HCT116 (cell line): Measurements from ENCODE around the gene SYMPK.

Experiments
- CBX3 ChIP-seq: IDR thresholded peaks from 2 replicates; pipeline ENCODE4 v1.6.1; 2012; ENCODE audit warnings: low read depth
- CEBPB ChIP-seq: IDR thresholded peaks from 2 replicates; pipeline ENCODE4 v1.6.1; 2012; ENCODE audit warnings: low read depth
- EZH2 ChIP-seq: fragments of 200-600 bp; sonication (generic); IDR thresholded peaks from 2 replicates; pipeline ENCODE4 v1.6.1; 2017; ENCODE audit warnings: antibody characterized with exemption, mixed run types
- POLR2A ChIP-seq: IDR thresholded peaks from 2 replicates; pipeline ENCODE4 v1.7.0; 2011; ENCODE audit warnings: borderline replicate concordance; ENCODE audit not compliant: insufficient read depth, insufficient read length; ENCODE audit errors: extremely low read depth
- SRF ChIP-seq: IDR thresholded peaks from 2 replicates; pipeline ENCODE4 v1.6.1; 2012; ENCODE audit warnings: low read depth
- TCF7L2 ChIP-seq: IDR thresholded peaks from 2 replicates; pipeline ENCODE4 v1.7.0; 2011; ENCODE audit warnings: borderline replicate concordance, inconsistent platforms; ENCODE audit not compliant: insufficient read depth, insufficient read length; ENCODE audit errors: extremely low read depth
- ZFX ChIP-seq: fragments of 450-650 bp; IDR thresholded peaks from 2 replicates; pipeline ENCODE4 v1.6.1; 2017
- ZNF274 ChIP-seq: fragments of 200-500 bp; sonication (Bioruptor generic); IDR thresholded peaks from 2 replicates; pipeline ENCODE4 v1.6.1; 2014; ENCODE audit warnings: mild to moderate bottlenecking, low read depth, low read length, inconsistent platforms
- TF ChIP-seq, protein P1 (sequence below), 3 experiments: fragments of 200-600 bp in 1 of 3; sonication (generic) in 1 of 3; IDR thresholded peaks in 2 of 3; conservative IDR thresholded peaks in 1 of 3; 2 replicates each; pipeline ENCODE4 v1.5.1; 2012 to 2017; ENCODE audit warnings: low read depth in 2 of 3, low read length in 2 of 3, antibody characterized with exemption in 1 of 3, borderline replicate concordance in 1 of 3, control low read depth in 1 of 3, mild to moderate bottlenecking in 1 of 3, mixed read lengths in 1 of 3, mixed run types in 1 of 3, moderate library complexity in 1 of 3; ENCODE audit not compliant: insufficient read depth in 1 of 3
- TF ChIP-seq, protein P2 (sequence below): IDR thresholded peaks from 2 replicates; pipeline ENCODE4 v1.6.1; 2012; ENCODE audit warnings: low read depth
- TF ChIP-seq, protein P3 (sequence below): IDR thresholded peaks from 2 replicates; pipeline ENCODE4 v1.6.1; 2011; ENCODE audit warnings: mild to moderate bottlenecking, low read length, moderate library complexity; ENCODE audit not compliant: insufficient replicate concordance; ENCODE audit errors: extremely low read depth

DNA sequence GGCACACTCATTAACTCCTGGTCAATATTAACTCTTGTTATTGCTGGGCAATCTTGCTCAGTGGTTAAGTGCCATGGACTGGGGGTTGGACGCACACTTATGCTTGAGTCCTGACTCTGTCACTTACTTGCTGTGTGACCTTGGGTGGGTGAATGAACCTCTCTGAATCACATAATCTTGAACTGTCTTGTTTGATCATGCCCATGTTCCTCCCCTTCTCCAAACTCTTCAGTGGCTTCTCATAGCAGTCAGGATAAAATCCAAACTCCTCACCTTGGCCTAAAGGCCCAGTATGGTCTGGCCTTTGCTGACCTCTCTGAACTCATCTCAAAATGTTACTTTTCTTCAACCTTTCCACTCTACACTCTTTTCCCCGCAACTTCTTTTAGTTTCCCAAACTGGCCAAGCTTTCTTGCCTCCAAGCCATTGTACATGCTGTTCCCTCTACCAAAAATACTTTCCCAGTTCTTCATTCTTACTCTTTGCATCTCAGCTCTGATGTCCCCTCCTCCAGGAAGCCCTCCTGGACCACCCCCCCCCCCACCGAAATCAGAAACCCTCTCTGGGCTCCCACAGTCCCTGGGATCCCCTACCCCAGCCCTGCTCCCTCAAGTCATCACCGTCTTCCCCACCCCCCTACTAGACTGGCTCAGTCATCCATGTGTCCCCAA, 37.1 kb upstream of the SYMPK start:
- TF ChIP-seq EZH2 (no peak), SRF (no peak), ZNF274 (no peak), CBX3 (no peak), CEBPB (no peak), POLR2A (no peak), ZFX (no peak), TCF7L2 (no peak)
- TF ChIP-seq, protein P1, sequence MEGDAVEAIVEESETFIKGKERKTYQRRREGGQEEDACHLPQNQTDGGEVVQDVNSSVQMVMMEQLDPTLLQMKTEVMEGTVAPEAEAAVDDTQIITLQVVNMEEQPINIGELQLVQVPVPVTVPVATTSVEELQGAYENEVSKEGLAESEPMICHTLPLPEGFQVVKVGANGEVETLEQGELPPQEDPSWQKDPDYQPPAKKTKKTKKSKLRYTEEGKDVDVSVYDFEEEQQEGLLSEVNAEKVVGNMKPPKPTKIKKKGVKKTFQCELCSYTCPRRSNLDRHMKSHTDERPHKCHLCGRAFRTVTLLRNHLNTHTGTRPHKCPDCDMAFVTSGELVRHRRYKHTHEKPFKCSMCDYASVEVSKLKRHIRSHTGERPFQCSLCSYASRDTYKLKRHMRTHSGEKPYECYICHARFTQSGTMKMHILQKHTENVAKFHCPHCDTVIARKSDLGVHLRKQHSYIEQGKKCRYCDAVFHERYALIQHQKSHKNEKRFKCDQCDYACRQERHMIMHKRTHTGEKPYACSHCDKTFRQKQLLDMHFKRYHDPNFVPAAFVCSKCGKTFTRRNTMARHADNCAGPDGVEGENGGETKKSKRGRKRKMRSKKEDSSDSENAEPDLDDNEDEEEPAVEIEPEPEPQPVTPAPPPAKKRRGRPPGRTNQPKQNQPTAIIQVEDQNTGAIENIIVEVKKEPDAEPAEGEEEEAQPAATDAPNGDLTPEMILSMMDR (IDR thresholded peaks at IDR 0.05 in 2 of 3, conservative IDR thresholded peaks at IDR 0.05 in 1 of 3; ENCODE audit: borderline replicate concordance in 1 of 3, insufficient read depth in 1 of 3, low read depth in 2 of 3, low read length in 2 of 3): no peak
- TF ChIP-seq, protein P2, sequence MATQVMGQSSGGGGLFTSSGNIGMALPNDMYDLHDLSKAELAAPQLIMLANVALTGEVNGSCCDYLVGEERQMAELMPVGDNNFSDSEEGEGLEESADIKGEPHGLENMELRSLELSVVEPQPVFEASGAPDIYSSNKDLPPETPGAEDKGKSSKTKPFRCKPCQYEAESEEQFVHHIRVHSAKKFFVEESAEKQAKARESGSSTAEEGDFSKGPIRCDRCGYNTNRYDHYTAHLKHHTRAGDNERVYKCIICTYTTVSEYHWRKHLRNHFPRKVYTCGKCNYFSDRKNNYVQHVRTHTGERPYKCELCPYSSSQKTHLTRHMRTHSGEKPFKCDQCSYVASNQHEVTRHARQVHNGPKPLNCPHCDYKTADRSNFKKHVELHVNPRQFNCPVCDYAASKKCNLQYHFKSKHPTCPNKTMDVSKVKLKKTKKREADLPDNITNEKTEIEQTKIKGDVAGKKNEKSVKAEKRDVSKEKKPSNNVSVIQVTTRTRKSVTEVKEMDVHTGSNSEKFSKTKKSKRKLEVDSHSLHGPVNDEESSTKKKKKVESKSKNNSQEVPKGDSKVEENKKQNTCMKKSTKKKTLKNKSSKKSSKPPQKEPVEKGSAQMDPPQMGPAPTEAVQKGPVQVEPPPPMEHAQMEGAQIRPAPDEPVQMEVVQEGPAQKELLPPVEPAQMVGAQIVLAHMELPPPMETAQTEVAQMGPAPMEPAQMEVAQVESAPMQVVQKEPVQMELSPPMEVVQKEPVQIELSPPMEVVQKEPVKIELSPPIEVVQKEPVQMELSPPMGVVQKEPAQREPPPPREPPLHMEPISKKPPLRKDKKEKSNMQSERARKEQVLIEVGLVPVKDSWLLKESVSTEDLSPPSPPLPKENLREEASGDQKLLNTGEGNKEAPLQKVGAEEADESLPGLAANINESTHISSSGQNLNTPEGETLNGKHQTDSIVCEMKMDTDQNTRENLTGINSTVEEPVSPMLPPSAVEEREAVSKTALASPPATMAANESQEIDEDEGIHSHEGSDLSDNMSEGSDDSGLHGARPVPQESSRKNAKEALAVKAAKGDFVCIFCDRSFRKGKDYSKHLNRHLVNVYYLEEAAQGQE: no peak
- TF ChIP-seq, protein P3, sequence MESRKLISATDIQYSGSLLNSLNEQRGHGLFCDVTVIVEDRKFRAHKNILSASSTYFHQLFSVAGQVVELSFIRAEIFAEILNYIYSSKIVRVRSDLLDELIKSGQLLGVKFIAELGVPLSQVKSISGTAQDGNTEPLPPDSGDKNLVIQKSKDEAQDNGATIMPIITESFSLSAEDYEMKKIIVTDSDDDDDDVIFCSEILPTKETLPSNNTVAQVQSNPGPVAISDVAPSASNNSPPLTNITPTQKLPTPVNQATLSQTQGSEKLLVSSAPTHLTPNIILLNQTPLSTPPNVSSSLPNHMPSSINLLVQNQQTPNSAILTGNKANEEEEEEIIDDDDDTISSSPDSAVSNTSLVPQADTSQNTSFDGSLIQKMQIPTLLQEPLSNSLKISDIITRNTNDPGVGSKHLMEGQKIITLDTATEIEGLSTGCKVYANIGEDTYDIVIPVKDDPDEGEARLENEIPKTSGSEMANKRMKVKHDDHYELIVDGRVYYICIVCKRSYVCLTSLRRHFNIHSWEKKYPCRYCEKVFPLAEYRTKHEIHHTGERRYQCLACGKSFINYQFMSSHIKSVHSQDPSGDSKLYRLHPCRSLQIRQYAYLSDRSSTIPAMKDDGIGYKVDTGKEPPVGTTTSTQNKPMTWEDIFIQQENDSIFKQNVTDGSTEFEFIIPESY: no peak
